Limb (tissue), 2 donors: ENCODE results near the gene SCN9A.
"Not testable (repeated sequence)": the region's sequence is repeated elsewhere in the genome, so short reads cannot be mapped to it uniquely, and the experiment has no call there.

ENCODE experiments used
- DNase-seq, 2 donors: peaks; one replicate each; pipeline ENCODE4 v3.0.0-alpha.2; 2016; ENCODE audit errors: extremely low spot score in 2 of 2

SCN9A gene

GRCh38 chr2:166335284-166335683, 40.5 kb downstream of the SCN9A start:
- DNase-seq, result peak in 1 of 2 donors; percentile 34

- no peak for DNase-seq
Observed at GRCh38 chr2:166334805-166335204, 40.9 kb downstream of the SCN9A start.

DNA sequence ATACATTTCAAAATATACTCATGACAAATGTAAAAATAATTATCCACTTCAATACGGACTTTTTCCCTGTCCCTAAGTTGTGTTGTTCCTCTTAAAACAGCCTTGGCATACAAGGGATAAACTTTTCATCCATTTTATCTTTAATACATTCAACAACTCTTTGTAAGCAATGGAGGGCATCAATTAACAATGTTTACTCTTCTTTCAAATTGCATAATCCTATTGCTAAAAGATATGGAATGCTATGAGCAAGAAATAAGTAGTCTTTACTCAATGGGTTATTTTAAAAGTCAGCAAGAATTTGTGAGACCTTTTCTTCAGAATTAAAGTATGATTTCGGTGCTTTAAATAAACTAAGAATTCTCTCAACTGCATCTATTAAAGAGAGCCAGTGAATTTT, 41.9 kb downstream of the SCN9A start:
- DNase-seq, result no peak

GRCh38 chr2:166332106-166332505, 43.6 kb downstream of the SCN9A start:
- DNase-seq, result no peak

DNA sequence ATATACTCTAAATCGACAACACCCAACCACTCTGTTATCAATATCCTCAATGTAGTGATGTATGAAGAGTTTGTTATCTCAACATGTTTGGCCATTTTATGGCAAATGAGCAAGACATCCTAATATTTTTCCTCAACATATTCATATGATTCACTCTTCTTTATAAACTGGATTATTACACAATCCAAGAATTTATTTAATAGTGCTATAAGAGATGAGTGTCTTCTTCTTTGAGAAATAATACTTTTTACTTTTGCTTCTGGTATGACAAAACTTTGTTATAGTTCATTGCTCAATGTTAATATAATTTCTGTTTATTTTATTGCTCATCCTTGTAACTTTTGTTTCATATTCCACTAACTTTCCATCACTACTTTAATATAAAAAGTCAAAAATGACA, 44.3 kb downstream of the SCN9A start:
- no peak for DNase-seq

GRCh38 chr2:166329465-166329864, 46.3 kb downstream of the SCN9A start:
- no peak for DNase-seq

DNA sequence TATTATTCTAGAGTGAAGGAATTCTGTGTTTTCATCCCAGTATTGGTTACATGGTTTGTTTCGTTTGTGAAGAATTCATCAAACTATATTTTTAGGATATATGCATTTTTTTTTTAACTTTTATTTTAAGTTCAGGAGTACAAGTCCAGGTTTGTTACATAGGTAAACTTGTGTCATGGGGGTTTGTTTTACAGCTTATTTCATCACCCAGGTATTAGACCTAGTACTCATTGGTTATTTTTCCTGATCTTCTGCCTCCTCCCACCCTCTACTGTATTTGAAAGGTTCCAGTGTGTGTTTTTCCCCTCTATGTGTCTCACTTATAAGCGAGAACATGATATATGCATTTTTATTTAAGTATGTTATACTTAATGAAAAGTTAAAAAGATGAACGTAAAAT, 47.6 kb downstream of the SCN9A start:
- DNase-seq, result no peak

GRCh38 chr2:166321076-166321475, 54.7 kb downstream of the SCN9A start:
- DNase-seq, result no peak

DNA sequence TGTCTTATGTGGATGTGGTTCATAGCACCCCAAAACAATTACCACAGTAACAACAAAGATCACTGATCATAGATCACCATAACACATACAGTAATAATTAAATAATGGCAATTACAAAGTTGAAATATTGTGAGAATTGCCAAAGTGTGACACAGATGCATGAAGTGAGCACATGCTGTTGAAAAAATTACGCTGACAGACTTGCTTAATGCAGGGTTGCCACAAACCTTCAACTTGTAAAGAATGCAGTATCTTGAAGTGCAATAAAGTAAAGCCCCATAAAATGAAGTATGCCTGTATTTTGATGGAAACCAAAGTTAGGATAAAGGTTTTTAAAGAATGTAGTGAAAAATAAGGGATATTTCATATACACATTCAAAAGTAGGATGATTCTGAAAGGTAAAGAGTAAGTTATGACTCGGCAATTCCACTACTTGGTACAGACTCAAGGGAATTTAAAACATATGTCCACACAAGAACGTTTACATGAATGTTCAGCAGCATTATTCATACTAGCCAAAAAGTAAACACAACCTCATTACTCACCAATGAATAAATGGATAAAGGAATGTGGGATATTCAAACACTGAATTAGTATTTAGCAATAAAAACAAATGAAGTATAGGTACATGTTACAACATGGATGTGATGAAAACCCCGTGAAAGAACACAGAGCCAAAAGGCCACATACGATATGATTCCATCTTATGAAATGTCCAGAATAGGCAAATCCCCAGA, 61.6 kb downstream of the SCN9A start:
- DNase-seq, result no peak

DNA sequence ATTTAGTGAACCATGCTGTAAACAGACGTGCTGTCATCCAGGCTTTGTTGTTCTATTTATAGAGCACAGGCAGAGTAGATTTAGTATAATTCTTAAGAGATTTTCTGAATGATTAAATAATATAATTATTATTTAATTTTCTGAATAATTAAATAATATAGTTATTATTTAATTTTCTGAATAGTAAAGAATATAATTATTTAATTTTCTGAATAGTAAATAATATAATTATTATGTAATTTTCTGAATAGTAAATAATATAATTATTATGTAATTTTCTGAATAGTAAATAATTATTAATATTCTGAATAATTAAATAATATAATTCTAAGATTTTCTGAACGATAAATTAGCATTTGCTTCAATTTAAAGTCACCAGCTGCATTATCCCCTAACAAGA, 62.9 kb downstream of the SCN9A start:
- DNase-seq, result not testable (repeated sequence)

- DNase-seq, result no peak
Observed at GRCh38 chr2:166307326-166307725, 68.4 kb downstream of the SCN9A start.

- DNase-seq, result no peak
Observed at GRCh38 chr2:166304656-166305055, 71.1 kb downstream of the SCN9A start.

DNA sequence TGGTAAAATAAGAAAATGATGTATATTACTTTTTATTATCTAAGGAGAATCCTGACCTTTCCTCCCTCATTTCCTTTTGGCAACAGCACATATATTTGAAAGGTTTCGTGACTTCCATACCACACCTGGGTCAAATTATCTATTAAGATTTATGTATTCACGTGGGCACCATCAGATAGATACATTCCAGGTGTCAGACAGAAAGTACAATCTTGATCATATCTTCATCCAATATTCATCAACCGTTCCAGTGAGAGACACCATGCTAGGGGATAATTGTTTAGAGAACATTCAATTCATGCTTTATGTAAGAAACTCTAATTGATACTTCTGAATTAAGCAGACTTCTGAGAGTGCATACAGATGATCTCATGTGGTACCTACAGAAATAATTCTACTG, 73.7 kb downstream of the SCN9A start:
- DNase-seq, result no peak

- peak in 1 of 2 donors; percentile 16 for DNase-seq
Observed at GRCh38 chr2:166297951-166298350, 77.8 kb downstream of the SCN9A start.

GRCh38 chr2:166293984-166294383, 81.8 kb downstream of the SCN9A start:
- DNase-seq, result no peak

- DNase-seq, result no peak
Observed at GRCh38 chr2:166285215-166285614, 90.5 kb downstream of the SCN9A start.

DNA sequence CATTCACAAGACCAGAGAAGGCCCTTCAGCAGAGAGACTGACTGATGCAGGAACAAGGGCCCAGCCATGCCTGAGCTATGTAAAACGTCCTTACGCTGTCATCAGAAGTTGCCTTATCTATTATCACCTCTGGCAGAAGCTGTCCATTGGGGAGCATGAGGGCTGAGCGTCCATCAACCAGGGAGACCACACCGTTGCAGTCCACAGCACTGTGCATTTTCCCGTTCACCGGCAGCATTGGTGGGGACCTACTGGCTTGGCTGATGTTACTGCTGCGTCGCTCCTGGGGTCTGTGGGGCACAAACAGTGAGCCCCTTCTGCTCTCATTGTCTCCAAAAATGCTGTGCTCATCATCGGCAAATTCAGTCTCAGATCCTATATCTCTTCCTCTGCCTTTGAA, 91.4 kb downstream of the SCN9A start:
- no peak for DNase-seq

- no peak for DNase-seq
Observed at GRCh38 chr2:166282154-166282553, 93.6 kb downstream of the SCN9A start.

- DNase-seq, result no peak
Observed at GRCh38 chr2:166278856-166279255, 96.9 kb downstream of the SCN9A start.

GRCh38 chr2:166270376-166270775, 105.4 kb downstream of the SCN9A start:
- DNase-seq, result no peak

- no peak for DNase-seq
Observed at GRCh38 chr2:166269322-166269721, 106.4 kb downstream of the SCN9A start.

- no peak for DNase-seq
Observed at GRCh38 chr2:166257859-166258258, 117.9 kb downstream of the SCN9A start.

DNA sequence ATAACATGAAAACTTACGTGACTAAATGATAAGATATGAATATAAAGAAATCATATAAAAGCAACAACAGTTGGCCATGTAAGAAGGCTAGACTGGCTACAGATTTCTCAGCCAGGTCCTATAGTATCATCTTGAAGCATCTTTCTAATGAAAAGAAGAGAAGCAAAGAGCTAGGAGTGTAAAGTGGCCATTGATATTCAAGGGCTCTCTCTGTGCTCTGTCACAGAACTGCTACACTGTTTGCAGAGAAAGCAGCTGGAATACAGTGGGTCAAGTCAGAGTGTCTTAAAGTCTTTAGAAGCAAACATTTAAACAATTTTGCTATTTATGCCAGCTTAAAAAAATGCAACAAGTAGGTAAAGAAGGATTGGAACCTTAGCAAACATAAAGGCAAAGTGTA, 118.8 kb downstream of the SCN9A start:
- no peak for DNase-seq

GRCh38 chr2:166249318-166249717, 126.4 kb downstream of the SCN9A start:
- no peak for DNase-seq
